Ascending aorta (tissue), 2 donors: Measurements from ENCODE around the gene AK2. TPM values are rescaled to one million over a fixed set of nuclear protein-coding genes. Genes with fewer than 3 reads are reported as not detected.
"Not testable (repeated sequence)": the region's sequence is repeated elsewhere in the genome, so short reads cannot be mapped to it uniquely, and the experiment has no call there.

Experiments
- DNase-seq, 2 donors: peaks; one replicate each; pipeline ENCODE4 v3.0.0-alpha.2; 2019; ENCODE audit warnings: low spot score in 2 of 2
- H3K27ac ChIP-seq, 2 donors: fragments of 200-600 bp; sonication (generic); one replicate each; pipeline ENCODE4 v1.5.1; 2016 to 2017; ENCODE audit warnings: mild to moderate bottlenecking in 1 of 2
- H3K27me3 ChIP-seq: fragments of 200-600 bp; sonication (generic); one replicate; pipeline ENCODE4 v1.5.1; 2017
- H3K36me3 ChIP-seq, 2 donors: fragments of 200-600 bp; sonication (generic); one replicate each; pipeline ENCODE4 v1.5.1; 2016
- H3K4me1 ChIP-seq, 2 donors: fragments of 200-600 bp; sonication (generic); one replicate each; pipeline ENCODE4 v1.5.1; 2016 to 2017; ENCODE audit warnings: mild to moderate bottlenecking in 1 of 2
- H3K4me3 ChIP-seq, 2 donors: fragments of 200-600 bp; sonication (generic); one replicate each; pipeline ENCODE4 v1.5.1; 2016 to 2017; ENCODE audit warnings: mild to moderate bottlenecking in 1 of 2
- H3K9me3 ChIP-seq, 2 donors: fragments of 200-600 bp; sonication (generic); one replicate each; pipeline ENCODE4 v1.5.1; 2016
- CTCF ChIP-seq, 3 experiments: fragments of 200-600 bp in 2 of 3; fragments of 450-650 bp in 1 of 3; sonication (generic) in 2 of 3; IDR thresholded peaks; one replicate each; pipeline ENCODE4 v1.5.1; 2016 to 2019; ENCODE audit warnings: antibody characterized with exemption in 3 of 3, mild to moderate bottlenecking in 1 of 3, moderate library complexity in 1 of 3
- intact Hi-C: fragments of 100-400 bp; cut with DNase I; formaldehyde crosslinking; loops from one replicate; pipeline ENCODE4 v1.15.1; 2023
- total RNA-seq: library from RNA; depleted of rRNA; stranded (reverse); fragments of >200 nt; gene quantifications from one replicate; pipeline ENCODE4 v1.1.0, GENCODE V29; 2016

Gene AK2
- total RNA-seq, 1 donor from 2014 or later, result 68.4 TPM

GRCh38 chr1:32981003-32981901 lies 55.4 kb downstream of the AK2 start:
- no peaks in the 10 kb centered on the region for H3K36me3 ChIP-seq
- no peaks in the 10 kb centered on the region for H3K4me1 ChIP-seq
- intact Hi-C loops, result no loop called here
- no peak for TF ChIP-seq CTCF (IDR thresholded peaks at IDR 0.05)
- no peak overlapping the region for H3K4me3 ChIP-seq
- peak; percentile 47 to 84 for DNase-seq
- no peaks in the 10 kb centered on the region for H3K27me3 ChIP-seq
- H3K27ac ChIP-seq, result peak overlapping the region; percentile 17 to 62
- H3K9me3 ChIP-seq, result no peaks in the 10 kb centered on the region

- no peaks in the 10 kb centered on the region for H3K27me3 ChIP-seq
- TF ChIP-seq CTCF (IDR thresholded peaks at IDR 0.05), result no peak
- no peak overlapping the region for H3K27ac ChIP-seq
- no peaks in the 10 kb centered on the region for H3K4me1 ChIP-seq
- no peaks in the 10 kb centered on the region for H3K36me3 ChIP-seq
- no peak for DNase-seq
- no peak overlapping the region for H3K4me3 ChIP-seq
- intact Hi-C loops, result no loop called here
- H3K9me3 ChIP-seq, result no peaks in the 10 kb centered on the region
These were observed 56.6 kb downstream of the AK2 start for GRCh38 chr1:32980080-32980479.

- Histone ChIP-seq H3K4me1 (no peaks in the 10 kb centered on the region), H3K27me3 (no peaks in the 10 kb centered on the region), H3K27ac (no peak overlapping the region), H3K36me3 (no peaks in the 10 kb centered on the region), H3K4me3 (no peak overlapping the region), H3K9me3 (no peaks in the 10 kb centered on the region)
- intact Hi-C loops, result no loop called here
- DNase-seq, result no peak
- no peak for TF ChIP-seq CTCF (IDR thresholded peaks at IDR 0.05)
These were observed 57.8 kb downstream of the AK2 start for GRCh38 chr1:32978854-32979253.

GRCh38 chr1:32977546-32978087 lies 59.1 kb downstream of the AK2 start:
- Histone ChIP-seq H3K36me3 (no peaks in the 10 kb centered on the region), H3K27ac (no peak overlapping the region), H3K27me3 (no peaks in the 10 kb centered on the region), H3K4me1 (peaks cover 0 to 6% of the 10 kb centered on the region in 2 donors), H3K9me3 (no peaks in the 10 kb centered on the region), H3K4me3 (no peak overlapping the region)
- DNase-seq, result no peak
- intact Hi-C loops, result no loop called here
- no peak for TF ChIP-seq CTCF (IDR thresholded peaks at IDR 0.05)

- H3K27ac ChIP-seq, H3K36me3 ChIP-seq, H3K27me3 ChIP-seq, H3K4me1 ChIP-seq, H3K4me3 ChIP-seq, H3K9me3 ChIP-seq, DNase-seq, intact Hi-C loops: not testable (repeated sequence)
These were observed 61.6 kb downstream of the AK2 start for GRCh38 chr1:32975055-32975454.

- H3K4me3 ChIP-seq, result peak overlapping the region in 1 of 2 donors; percentile 75
- H3K36me3 ChIP-seq, DNase-seq, intact Hi-C loops, H3K27ac ChIP-seq, H3K9me3 ChIP-seq, H3K4me1 ChIP-seq, H3K27me3 ChIP-seq: not testable (repeated sequence)
These were observed 63.2 kb downstream of the AK2 start for GRCh38 chr1:32973458-32973857.
